Suppressor macrophage treated with lipopolysaccharide for 4 hours (primary cell): ENCODE results near the gene KDM8.

ENCODE experiments used
- DNase-seq: peaks from one replicate; pipeline ENCODE4 v3.0.0-alpha.2; 2020

Gene KDM8

GRCh38 chr16:27203507-27204311 lies at the start of gene KDM8:
Gene KDM8, plus strand, starts transcription at chr16:27203526. Its CDS starts 6,598 bp downstream, at chr16:27210124.
- peak; percentile 100 for DNase-seq

GRCh38 chr16:27154705-27155521 lies 48.4 kb upstream of the KDM8 start:
- peak; percentile 64 for DNase-seq

DNA sequence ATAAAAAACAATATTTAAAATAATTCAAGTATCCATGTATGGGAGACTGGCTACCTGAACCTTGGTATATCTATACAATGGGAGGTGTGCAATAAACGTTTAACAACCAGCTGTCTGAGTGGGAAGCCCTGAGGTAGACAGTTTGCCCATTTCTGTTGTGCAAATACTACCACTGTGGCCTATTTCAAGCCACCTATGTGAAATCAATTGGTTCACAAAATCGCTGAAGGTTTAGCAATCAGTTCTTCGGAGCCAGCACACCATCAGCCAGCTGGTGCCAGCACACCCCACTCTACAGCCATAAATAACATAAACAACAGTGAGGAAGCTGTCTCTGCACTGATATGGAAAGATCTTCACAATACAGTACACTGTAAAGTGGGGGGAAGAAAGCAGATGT lies 46.7 kb upstream of the KDM8 start:
- DNase-seq = no peak

- DNase-seq = no peak
Measured at GRCh38 chr16:27161398-27161797, 41.9 kb upstream of the KDM8 start.

GRCh38 chr16:27164352-27164751 lies 39.0 kb upstream of the KDM8 start:
- no peak for DNase-seq

DNA sequence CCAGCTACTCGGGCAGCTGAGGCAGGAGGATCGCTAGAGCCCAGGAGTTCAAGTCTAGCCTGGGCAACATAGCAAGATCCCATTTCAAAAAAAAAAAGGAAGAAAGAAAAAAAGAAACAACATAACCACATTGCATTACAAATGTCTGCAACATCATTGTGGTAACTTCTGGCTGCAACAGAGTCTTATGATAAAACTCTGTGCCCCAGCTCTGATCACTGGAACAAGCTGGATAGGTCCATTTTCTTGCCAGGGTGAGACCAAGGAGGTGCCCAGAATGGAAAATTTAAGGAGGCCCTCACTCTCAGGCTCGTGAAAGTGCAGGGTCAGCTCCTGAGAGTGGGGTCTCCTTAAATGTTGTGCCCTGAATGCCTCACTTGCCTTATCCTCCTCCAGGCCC lies 37.8 kb upstream of the KDM8 start:
- DNase-seq = no peak

- DNase-seq = no peak
Measured at GRCh38 chr16:27168790-27169189, 34.5 kb upstream of the KDM8 start.

DNA sequence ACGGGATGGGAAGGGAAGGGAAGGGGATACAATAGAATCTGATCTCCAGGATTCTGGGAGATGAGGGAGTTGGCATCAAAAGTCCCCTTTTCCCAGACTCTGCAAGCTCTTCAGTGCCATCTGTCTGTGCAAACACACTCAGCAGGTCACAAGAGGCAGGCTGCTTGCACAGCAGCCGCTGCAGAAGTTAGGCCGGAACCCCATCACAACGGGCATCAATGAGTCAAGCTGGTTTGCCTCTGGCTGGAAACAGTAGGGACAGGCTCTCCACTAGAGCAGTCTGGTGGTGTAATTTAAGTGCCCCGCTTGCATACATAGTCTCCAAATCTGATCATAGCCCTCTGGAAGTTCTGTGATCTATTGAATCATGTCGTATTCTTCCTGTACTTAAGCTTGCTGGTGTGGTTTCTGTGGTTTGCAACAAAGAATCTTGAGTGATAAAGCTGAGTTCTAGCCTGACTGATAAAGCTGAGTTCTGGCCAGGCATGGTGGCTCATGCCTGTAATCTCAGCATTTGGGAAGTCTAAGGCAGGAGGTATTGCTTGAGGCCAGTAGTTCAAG lies 33.7 kb upstream of the KDM8 start:
- peak; percentile 13 for DNase-seq

GRCh38 chr16:27171584-27171983 lies 31.7 kb upstream of the KDM8 start:
- no peak for DNase-seq

GRCh38 chr16:27174007-27174406 lies 29.3 kb upstream of the KDM8 start:
- no peak for DNase-seq

DNA sequence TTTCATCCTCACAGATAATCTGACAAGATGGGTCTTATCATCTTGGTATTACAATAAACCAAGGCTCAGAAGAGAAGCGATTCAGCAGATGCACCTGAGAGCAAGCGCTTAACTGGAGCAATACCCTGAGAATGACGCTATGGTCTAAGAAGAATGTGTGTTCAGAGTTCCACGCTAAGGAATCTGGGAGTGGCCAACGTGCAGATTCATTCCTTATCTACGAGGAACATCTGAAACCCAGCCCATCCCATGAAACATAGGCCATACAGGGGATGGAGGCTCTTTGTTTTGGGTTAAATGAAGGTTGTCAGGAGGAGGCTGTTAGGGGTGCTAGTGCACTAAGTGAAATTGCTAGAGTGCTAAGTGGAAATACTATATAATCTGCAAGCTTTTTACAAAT lies 28.5 kb upstream of the KDM8 start:
- no peak for DNase-seq

- DNase-seq = no peak
Measured at GRCh38 chr16:27175888-27176287, 27.4 kb upstream of the KDM8 start.

DNA sequence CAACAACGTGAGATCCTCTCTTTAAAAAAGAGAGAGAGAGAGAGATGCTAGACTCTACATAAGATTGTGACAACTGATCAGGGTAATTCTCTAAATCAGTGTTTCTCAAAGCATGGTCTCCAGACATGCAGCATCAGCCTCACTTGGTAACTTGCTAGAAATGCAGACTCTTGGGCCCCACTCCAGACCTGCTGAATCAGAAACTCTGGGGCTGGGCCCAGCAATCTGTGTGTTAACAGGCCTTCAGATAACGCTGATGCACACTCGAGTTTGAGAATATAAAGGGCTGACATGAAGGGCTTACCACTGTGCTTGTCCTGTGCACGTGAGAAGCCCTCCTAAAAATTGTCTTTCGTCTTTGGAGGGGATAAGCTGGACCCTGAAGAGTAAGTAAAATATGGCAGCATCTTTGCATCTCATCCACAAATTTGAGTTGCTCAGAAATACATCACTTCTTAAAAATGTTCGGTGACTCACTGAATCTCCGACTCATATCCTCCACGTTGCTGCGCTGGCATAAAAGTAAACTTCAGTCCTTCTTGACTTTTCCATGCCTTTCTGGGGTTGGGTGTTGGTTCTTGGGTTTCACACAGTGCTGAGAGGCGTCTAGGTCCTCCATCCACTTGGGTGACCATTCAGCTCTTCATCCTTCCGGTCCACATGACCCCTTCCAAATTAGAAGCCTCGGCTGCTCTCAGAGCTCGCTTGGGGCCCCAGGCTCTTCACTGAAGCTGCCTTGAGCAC lies 26.1 kb upstream of the KDM8 start:
- DNase-seq = peak; percentile 29

DNA sequence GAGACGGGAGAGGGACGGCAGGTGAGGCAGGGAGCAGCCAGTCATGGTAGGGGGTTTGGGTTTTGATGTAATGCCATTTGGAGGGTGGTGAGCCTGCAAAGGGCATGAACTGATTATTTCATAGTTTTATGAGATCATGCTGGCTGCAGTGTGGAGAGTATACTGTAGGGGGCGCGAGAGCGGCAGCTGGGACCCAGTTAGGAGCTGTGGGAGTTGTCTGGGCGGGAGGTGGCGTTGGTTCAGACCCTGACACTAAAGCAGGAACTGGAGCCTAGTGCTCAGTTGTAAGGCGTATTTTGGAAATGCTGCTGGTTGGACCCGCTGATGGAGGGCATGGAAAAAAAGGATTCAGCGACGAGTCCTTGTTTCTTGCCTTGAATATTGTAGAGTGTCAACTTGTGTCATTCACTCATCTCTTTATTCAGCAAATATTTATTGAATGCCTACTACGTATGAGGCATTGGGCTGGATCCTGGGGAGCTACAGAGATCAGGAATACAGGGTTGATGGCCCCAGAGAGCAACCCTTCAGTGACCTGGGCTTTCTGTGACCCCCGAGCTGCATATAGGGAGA lies 23.7 kb upstream of the KDM8 start:
- DNase-seq = peak; percentile 91

DNA sequence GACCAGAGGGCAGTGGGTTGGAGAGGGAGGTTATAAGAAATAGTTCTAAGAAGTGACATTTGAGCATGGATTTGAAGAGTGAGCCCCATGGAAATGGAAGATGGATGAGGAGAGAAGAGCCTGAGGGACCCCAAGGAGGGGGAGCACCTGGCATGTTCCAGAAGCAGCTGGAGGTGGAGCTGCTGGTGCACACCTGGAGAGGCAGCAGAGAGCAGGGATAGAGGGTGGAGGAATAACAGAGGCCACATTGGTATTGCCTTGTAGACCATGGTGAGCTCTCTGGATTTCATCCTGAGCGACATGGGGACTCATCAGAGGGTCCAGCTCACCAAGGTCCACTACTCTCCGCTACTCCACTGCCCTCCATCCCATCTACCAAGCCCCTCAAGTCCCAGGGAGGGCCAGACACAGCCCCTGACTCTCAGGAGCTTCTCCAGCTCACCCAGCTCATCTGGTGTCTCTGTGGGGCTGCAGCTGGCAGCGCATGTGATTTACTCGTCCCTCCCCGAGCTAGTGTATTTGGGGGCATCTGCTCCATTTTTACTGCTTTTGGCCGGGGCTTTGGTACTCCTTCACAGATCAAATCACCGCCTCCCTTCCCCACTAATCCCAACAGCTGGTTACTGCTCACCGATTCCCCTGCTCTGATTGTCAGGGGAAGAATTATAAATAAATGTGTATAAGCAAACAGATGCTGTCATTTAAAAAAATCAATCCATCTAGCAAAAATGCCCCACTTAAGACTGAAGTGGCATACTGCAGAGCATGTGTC lies 22.1 kb upstream of the KDM8 start:
- no peak for DNase-seq

DNA sequence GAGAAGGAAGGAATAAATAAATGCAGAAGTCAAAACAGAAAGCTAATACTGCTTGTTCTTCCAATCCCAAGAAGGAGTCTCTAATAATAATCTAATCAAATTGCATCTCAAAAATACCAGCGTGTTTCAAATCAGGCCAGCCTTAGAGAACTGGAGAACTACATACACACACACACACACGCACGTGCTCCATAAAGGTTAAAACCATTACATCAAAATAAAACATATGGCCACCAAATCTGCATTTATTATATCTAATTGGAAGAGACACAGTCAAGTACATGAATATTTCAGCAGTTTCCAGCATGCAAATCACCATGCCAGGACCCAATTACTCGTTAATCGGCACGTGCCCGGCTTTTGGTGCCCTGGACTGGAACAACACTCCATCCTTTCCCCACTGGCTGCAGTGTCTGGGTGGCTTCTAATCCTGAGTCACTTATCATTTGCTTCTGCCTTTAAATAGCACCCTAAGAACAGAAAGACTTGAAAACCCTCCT lies 20.4 kb upstream of the KDM8 start:
- DNase-seq = no peak

GRCh38 chr16:27185776-27186130 lies 17.6 kb upstream of the KDM8 start:
- DNase-seq = peak; percentile 27

- DNase-seq = no peak
Measured at GRCh38 chr16:27188633-27189032, 14.7 kb upstream of the KDM8 start.

- no peak for DNase-seq
Measured at GRCh38 chr16:27189335-27189972, 13.9 kb upstream of the KDM8 start.

DNA sequence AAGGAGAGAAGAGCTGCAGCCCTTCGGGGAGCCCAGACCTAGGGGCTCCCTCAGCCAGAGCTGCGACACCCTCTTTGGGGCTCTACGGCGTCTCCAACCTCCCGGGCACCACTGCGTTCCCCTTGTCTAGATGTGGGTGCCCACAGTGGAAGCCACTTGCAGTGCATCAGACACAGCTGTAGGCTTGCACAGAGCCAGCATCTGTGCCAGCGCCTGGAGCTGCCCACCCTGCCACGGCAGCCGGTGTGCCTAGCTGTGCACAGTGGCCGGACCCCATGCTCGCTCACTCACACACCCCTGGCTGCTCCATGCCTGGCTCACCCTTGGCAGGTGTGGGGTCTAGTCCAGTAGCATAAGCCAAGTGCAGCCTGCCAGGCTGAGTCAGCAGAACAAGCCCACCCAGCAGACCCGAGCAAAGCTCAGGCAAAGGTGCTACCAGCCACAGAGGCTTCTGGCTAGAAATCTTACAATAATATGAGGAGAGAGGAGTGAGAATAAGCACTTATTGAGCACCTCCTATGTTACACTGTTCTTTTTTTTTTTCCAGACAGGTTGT lies 12.9 kb upstream of the KDM8 start:
- no peak for DNase-seq

- DNase-seq = no peak
Measured at GRCh38 chr16:27191352-27191924, 11.9 kb upstream of the KDM8 start.
